GM19035 (cell line): ENCODE results near the gene SCCPDH.
"Not testable (repeated sequence)": the region's sequence is repeated elsewhere in the genome, so short reads cannot be mapped to it uniquely, and the experiment has no call there.

Experiments used
- ATAC-seq: cut with Tn5 transposase; IDR thresholded peaks from one replicate; pipeline ENCODE4 v1.9.1; 2021; ENCODE audit not compliant: unreplicated experiment

SCCPDH gene

GRCh38 chr1:246797597-246797996 is 73.4 kb downstream of the SCCPDH start:
- ATAC-seq: no peak

- ATAC-seq: no peak
These were observed 73.9 kb downstream of the SCCPDH start for GRCh38 chr1:246798107-246798506.

- ATAC-seq: no peak
These were observed 74.6 kb downstream of the SCCPDH start for GRCh38 chr1:246798606-246799496.

GRCh38 chr1:246800356-246800755 is 76.1 kb downstream of the SCCPDH start:
- no peak for ATAC-seq

GRCh38 chr1:246800756-246801155 is 76.5 kb downstream of the SCCPDH start:
- ATAC-seq: no peak

- ATAC-seq: no peak
These were observed 77.2 kb downstream of the SCCPDH start for GRCh38 chr1:246801241-246802020.

- ATAC-seq: no peak
These were observed 79.2 kb downstream of the SCCPDH start for GRCh38 chr1:246803373-246803772.

- ATAC-seq: no peak
These were observed 79.7 kb downstream of the SCCPDH start for GRCh38 chr1:246803883-246804282.

GRCh38 chr1:246805135-246805716 is 81.0 kb downstream of the SCCPDH start:
- no peak for ATAC-seq

GRCh38 chr1:246809473-246809872 is 85.3 kb downstream of the SCCPDH start:
- no peak for ATAC-seq

- no peak for ATAC-seq
These were observed 87.8 kb downstream of the SCCPDH start for GRCh38 chr1:246811985-246812384.

GRCh38 chr1:246813325-246813724 is 89.1 kb downstream of the SCCPDH start:
- ATAC-seq: not testable (repeated sequence)

GRCh38 chr1:246814890-246815289 is 90.7 kb downstream of the SCCPDH start:
- ATAC-seq: no peak

- ATAC-seq: peak; percentile 69
These were observed 91.6 kb downstream of the SCCPDH start for GRCh38 chr1:246815693-246816270.
